Neural progenitor cell (in vitro differentiated cells): ENCODE data around the gene DMP1. TPM values are rescaled to one million over a fixed set of nuclear protein-coding genes. Genes with fewer than 3 reads are reported as not detected.

Experiments used
- DNase-seq: peaks from one replicate; pipeline ENCODE4 v3.0.0-alpha.2; 2016; ENCODE audit warnings: low spot score
- H2AFZ ChIP-seq: fragments of 200-600 bp; sonication (generic); replicated peaks from 2 replicates; pipeline ENCODE4 v1.6.1; 2016; ENCODE audit warnings: antibody characterized with exemption
- H3F3A ChIP-seq: fragments of 200-600 bp; sonication (generic); 2 replicates; pipeline ENCODE4 v1.6.1; 2016; ENCODE audit warnings: antibody characterized with exemption, low read depth
- H3K27ac ChIP-seq: fragments of 200-600 bp; sonication (generic); 2 replicates; pipeline ENCODE4 v1.5.1; 2016; ENCODE audit warnings: mild to moderate bottlenecking
- H3K27me3 ChIP-seq: fragments of 200-600 bp; sonication (generic); 2 replicates; pipeline ENCODE4 v1.6.1; 2016; ENCODE audit warnings: mild to moderate bottlenecking, moderate library complexity
- H3K36me3 ChIP-seq: fragments of 200-600 bp; sonication (generic); 2 replicates; pipeline ENCODE4 v1.5.1; 2016
- H3K4me1 ChIP-seq: fragments of 200-600 bp; sonication (generic); 2 replicates; pipeline ENCODE4 v1.6.1; 2016; ENCODE audit warnings: mixed run types
- H3K4me2 ChIP-seq: fragments of 200-600 bp; sonication (generic); 2 replicates; pipeline ENCODE4 v1.6.1; 2016
- H3K4me3 ChIP-seq: fragments of 200-600 bp; sonication (generic); 2 replicates; pipeline ENCODE4 v1.5.1; 2016
- H3K79me2 ChIP-seq: fragments of 200-600 bp; sonication (generic); 2 replicates; pipeline ENCODE4 v1.6.1; 2016; ENCODE audit warnings: low read depth
- H3K9ac ChIP-seq: fragments of 200-600 bp; sonication (generic); 2 replicates; pipeline ENCODE4 v1.6.1; 2016
- H3K9me3 ChIP-seq: fragments of 200-600 bp; sonication (generic); 2 replicates; pipeline ENCODE4 v1.5.1; 2016; ENCODE audit warnings: low read depth
- H4K20me1 ChIP-seq: fragments of 200-600 bp; sonication (generic); 2 replicates; pipeline ENCODE4 v1.6.1; 2016; ENCODE audit warnings: low read depth
- H3K27ac Mint-ChIP-seq: 3 replicates; pipeline ENCODE4 v1.8.0; 2021; ENCODE audit warnings: mixed read lengths
- H3K27me3 Mint-ChIP-seq: 2 replicates; pipeline ENCODE4 v1.8.0; 2022; ENCODE audit warnings: low read depth, mild to moderate bottlenecking, inconsistent platforms, moderate library complexity, mixed read lengths; ENCODE audit not compliant: insufficient read depth
- H3K36me3 Mint-ChIP-seq: 3 replicates; pipeline ENCODE4 v1.8.0; 2021; ENCODE audit warnings: mixed read lengths
- H3K4me1 Mint-ChIP-seq: 3 replicates; pipeline ENCODE4 v1.8.0; 2021; ENCODE audit warnings: mixed read lengths
- H3K4me3 Mint-ChIP-seq: 3 replicates; pipeline ENCODE4 v1.8.0; 2021; ENCODE audit warnings: mild to moderate bottlenecking, moderate library complexity, mixed read lengths
- H3K9me3 Mint-ChIP-seq: 3 replicates; pipeline ENCODE4 v1.8.0; 2020; ENCODE audit warnings: mixed read lengths
- CTCF ChIP-seq: fragments of 200-600 bp; sonication (generic); IDR thresholded peaks from 2 replicates; pipeline ENCODE4 v1.5.1; 2017; ENCODE audit warnings: antibody characterized with exemption, mild to moderate bottlenecking
- EZH2 ChIP-seq: fragments of 200-600 bp; sonication (generic); IDR thresholded peaks from 2 replicates; pipeline ENCODE4 v1.6.1; 2017; ENCODE audit warnings: antibody characterized with exemption, mild to moderate bottlenecking, moderate library complexity
- EZH2phosphoT487 ChIP-seq: fragments of 200-600 bp; sonication (generic); IDR thresholded peaks from 2 replicates; pipeline ENCODE4 v1.6.1; 2017; ENCODE audit warnings: antibody characterized with exemption
- total RNA-seq: library from RNA; depleted of rRNA; stranded (reverse); fragments of >200 nt; gene quantifications from 2 replicates; pipeline ENCODE4 v1.2.3, GENCODE V29; 2015; ENCODE audit warnings: low replicate concordance

Gene DMP1
- total RNA-seq, 1 donor from 2014 or later: not detected

- H3K9me3 ChIP-seq: no peaks in the 10 kb centered on the region
- H3K27ac ChIP-seq: no peak overlapping the region
- H3K27me3 ChIP-seq: no peaks in the 10 kb centered on the region
- H3K79me2 ChIP-seq: no peaks in the 10 kb centered on the region
- TF ChIP-seq EZH2 (no peak), EZH2phosphoT487 (no peak), CTCF (no peak)
- no peak overlapping the region for H3K4me3 Mint-ChIP-seq
- DNase-seq: no peak
- no peaks in the 10 kb centered on the region for H4K20me1 ChIP-seq
- no peak overlapping the region for H3K27ac Mint-ChIP-seq
- no peaks in the 10 kb centered on the region for H3K9me3 Mint-ChIP-seq
- H3K27me3 Mint-ChIP-seq: peaks cover 2% of the 10 kb centered on the region
- no peaks in the 10 kb centered on the region for H3K36me3 Mint-ChIP-seq
- H3F3A ChIP-seq: no peaks in the 10 kb centered on the region
- no peak overlapping the region for H3K4me3 ChIP-seq
- no peaks in the 10 kb centered on the region for H3K4me1 ChIP-seq
- no peak overlapping the region for H3K4me2 ChIP-seq
- no peaks in the 10 kb centered on the region for H3K4me1 Mint-ChIP-seq
- no peak overlapping the region for H2AFZ ChIP-seq
- H3K36me3 ChIP-seq: no peaks in the 10 kb centered on the region
- no peak overlapping the region for H3K9ac ChIP-seq
These were observed 35.7 kb upstream of the DMP1 start for GRCh38 chr4:87614292-87614890.

GRCh38 chr4:87616268-87616667 is 33.8 kb upstream of the DMP1 start:
- DNase-seq: no peak
- no peaks in the 10 kb centered on the region for H3K9me3 Mint-ChIP-seq
- Histone ChIP-seq H3K79me2 (no peaks in the 10 kb centered on the region), H3K27ac (no peak overlapping the region), H3K9ac (no peak overlapping the region), H3K27me3 (no peaks in the 10 kb centered on the region), H3K4me1 (peaks cover 9% of the 10 kb centered on the region), H3K9me3 (no peaks in the 10 kb centered on the region), H2AFZ (no peak overlapping the region), H3K4me3 (no peak overlapping the region), H4K20me1 (no peaks in the 10 kb centered on the region), H3K4me2 (no peak overlapping the region), H3F3A (no peaks in the 10 kb centered on the region), H3K36me3 (no peaks in the 10 kb centered on the region)
- no peak overlapping the region for H3K4me3 Mint-ChIP-seq
- peaks cover 6% of the 10 kb centered on the region for H3K27me3 Mint-ChIP-seq
- H3K4me1 Mint-ChIP-seq: no peaks in the 10 kb centered on the region
- H3K36me3 Mint-ChIP-seq: no peaks in the 10 kb centered on the region
- H3K27ac Mint-ChIP-seq: no peak overlapping the region
- TF ChIP-seq CTCF (no peak), EZH2 (no peak), EZH2phosphoT487 (no peak)

GRCh38 chr4:87620086-87620485 is 30.0 kb upstream of the DMP1 start:
- Histone ChIP-seq H3K27me3 (no peaks in the 10 kb centered on the region), H3K9ac (no peak overlapping the region), H3F3A (no peaks in the 10 kb centered on the region), H3K79me2 (no peaks in the 10 kb centered on the region), H3K4me1 (peaks cover 12% of the 10 kb centered on the region), H3K4me3 (no peak overlapping the region), H2AFZ (no peak overlapping the region), H3K9me3 (no peaks in the 10 kb centered on the region), H3K36me3 (no peaks in the 10 kb centered on the region), H3K4me2 (no peak overlapping the region), H4K20me1 (no peaks in the 10 kb centered on the region), H3K27ac (no peak overlapping the region)
- DNase-seq: no peak
- TF ChIP-seq CTCF (no peak), EZH2 (no peak), EZH2phosphoT487 (no peak)
- no peaks in the 10 kb centered on the region for H3K4me1 Mint-ChIP-seq
- H3K36me3 Mint-ChIP-seq: no peaks in the 10 kb centered on the region
- no peak overlapping the region for H3K4me3 Mint-ChIP-seq
- no peak overlapping the region for H3K27ac Mint-ChIP-seq
- no peaks in the 10 kb centered on the region for H3K9me3 Mint-ChIP-seq
- H3K27me3 Mint-ChIP-seq: peaks cover 6% of the 10 kb centered on the region
